Measurements from ENCODE around the gene RPTOR. TPM values are rescaled to one million over a fixed set of nuclear protein-coding genes. Genes with fewer than 3 reads are reported as not detected.

Gene RPTOR
- total RNA-seq, 1 experiment from 2014 or later = 30.6 TPM

GRCh38 chr17:80835816-80836657, 291.4 kb downstream of the RPTOR start:
- Histone ChIP-seq H3K4me1 (ENCODE audit: low read length) (peaks cover 18% of the 10 kb centered on the region), H2AFZ (ENCODE audit: low read length) (no peak overlapping the region), H3K4me3 (ENCODE audit: low read length) (no peak overlapping the region), H3K9me2 (replicated peaks; ENCODE audit: insufficient read depth, low read length) (no peaks in the 10 kb centered on the region), H3K79me2 (ENCODE audit: low read length) (no peaks in the 10 kb centered on the region), H3K36me3 (ENCODE audit: insufficient read depth, low read length) (0 out of 2 replicates have a peak, but pooled peaks cover 3% of the 10 kb centered on the region), H3K9me3 (ENCODE audit: low read length) (no peaks in the 10 kb centered on the region), H3K4me2 (ENCODE audit: low read depth, low read length, poor library complexity, severe bottlenecking) (no peak overlapping the region), H3K27ac (ENCODE audit: low read length) (no peak overlapping the region), H3K9ac (ENCODE audit: low read length) (no peak overlapping the region), H3K27me3 (ENCODE audit: low read length) (no peaks in the 10 kb centered on the region), H4K20me1 (ENCODE audit: insufficient read depth, low read depth, low read length) (no peaks in the 10 kb centered on the region)
- no peak for DNase-seq

- H3K4me2 ChIP-seq (ENCODE audit: low read depth, low read length, poor library complexity, severe bottlenecking) = no peak overlapping the region
- no peaks in the 10 kb centered on the region for H3K27me3 ChIP-seq (ENCODE audit: low read length)
- H3K4me3 ChIP-seq (ENCODE audit: low read length) = no peak overlapping the region
- DNase-seq = no peak
- no peak overlapping the region for H3K27ac ChIP-seq (ENCODE audit: low read length)
- H3K79me2 ChIP-seq (ENCODE audit: low read length) = no peaks in the 10 kb centered on the region
- no peaks in the 10 kb centered on the region for H4K20me1 ChIP-seq (ENCODE audit: insufficient read depth, low read depth, low read length)
- peaks cover 17% of the 10 kb centered on the region for H3K4me1 ChIP-seq (ENCODE audit: low read length)
- 0 out of 2 replicates have a peak, but pooled peaks cover 3% of the 10 kb centered on the region for H3K36me3 ChIP-seq (ENCODE audit: insufficient read depth, low read length)
- H3K9me2 ChIP-seq (replicated peaks; ENCODE audit: insufficient read depth, low read length) = no peaks in the 10 kb centered on the region
- no peaks in the 10 kb centered on the region for H3K9me3 ChIP-seq (ENCODE audit: low read length)
- H3K9ac ChIP-seq (ENCODE audit: low read length) = no peak overlapping the region
- H2AFZ ChIP-seq (ENCODE audit: low read length) = no peak overlapping the region
These were observed 292.0 kb downstream of the RPTOR start for GRCh38 chr17:80836658-80836965.

GRCh38 chr17:80836971-80837481, 292.4 kb downstream of the RPTOR start:
- Histone ChIP-seq H3K4me2 (ENCODE audit: low read depth, low read length, poor library complexity, severe bottlenecking) (no peak overlapping the region), H3K9me3 (ENCODE audit: low read length) (no peaks in the 10 kb centered on the region), H3K79me2 (ENCODE audit: low read length) (no peaks in the 10 kb centered on the region)

GRCh38 chr17:80837711-80838110, 293.1 kb downstream of the RPTOR start:
- no peak overlapping the region for H2AFZ ChIP-seq (ENCODE audit: low read length)
- no peaks in the 10 kb centered on the region for H3K9me2 ChIP-seq (replicated peaks; ENCODE audit: insufficient read depth, low read length)
- H3K27me3 ChIP-seq (ENCODE audit: low read length) = no peaks in the 10 kb centered on the region
- H3K4me1 ChIP-seq (ENCODE audit: low read length) = peaks cover 6% of the 10 kb centered on the region
- H3K9ac ChIP-seq (ENCODE audit: low read length) = no peak overlapping the region
- H3K36me3 ChIP-seq (ENCODE audit: insufficient read depth, low read length) = 0 out of 2 replicates have a peak, but pooled peaks cover 3% of the 10 kb centered on the region
- no peaks in the 10 kb centered on the region for H4K20me1 ChIP-seq (ENCODE audit: insufficient read depth, low read depth, low read length)
- no peak for DNase-seq
- H3K4me3 ChIP-seq (ENCODE audit: low read length) = no peak overlapping the region
- H3K4me2 ChIP-seq (ENCODE audit: low read depth, low read length, poor library complexity, severe bottlenecking) = no peak overlapping the region
- no peaks in the 10 kb centered on the region for H3K79me2 ChIP-seq (ENCODE audit: low read length)
- no peaks in the 10 kb centered on the region for H3K9me3 ChIP-seq (ENCODE audit: low read length)
- no peak overlapping the region for H3K27ac ChIP-seq (ENCODE audit: low read length)

More at GRCh38 chr17:80836971-80837481, 292.4 kb downstream of the RPTOR start:
- H3K9me2 ChIP-seq (replicated peaks; ENCODE audit: insufficient read depth, low read length) = no peaks in the 10 kb centered on the region
- H3K4me1 ChIP-seq (ENCODE audit: low read length) = peaks cover 13% of the 10 kb centered on the region
- H3K36me3 ChIP-seq (ENCODE audit: insufficient read depth, low read length) = 0 out of 2 replicates have a peak, but pooled peaks cover 3% of the 10 kb centered on the region
- no peak for DNase-seq
- no peak overlapping the region for H3K27ac ChIP-seq (ENCODE audit: low read length)
- H3K4me3 ChIP-seq (ENCODE audit: low read length) = no peak overlapping the region
- H3K27me3 ChIP-seq (ENCODE audit: low read length) = no peaks in the 10 kb centered on the region
- H4K20me1 ChIP-seq (ENCODE audit: insufficient read depth, low read depth, low read length) = no peaks in the 10 kb centered on the region
- no peak overlapping the region for H2AFZ ChIP-seq (ENCODE audit: low read length)
- H3K9ac ChIP-seq (ENCODE audit: low read length) = no peak overlapping the region

- Histone ChIP-seq H3K4me3 (ENCODE audit: low read length) (no peak overlapping the region), H3K27me3 (ENCODE audit: low read length) (no peaks in the 10 kb centered on the region), H3K9me3 (ENCODE audit: low read length) (no peaks in the 10 kb centered on the region), H3K79me2 (ENCODE audit: low read length) (no peaks in the 10 kb centered on the region), H3K4me1 (ENCODE audit: low read length) (no peaks in the 10 kb centered on the region), H3K9me2 (replicated peaks; ENCODE audit: insufficient read depth, low read length) (no peaks in the 10 kb centered on the region), H3K4me2 (ENCODE audit: low read depth, low read length, poor library complexity, severe bottlenecking) (no peak overlapping the region), H3K36me3 (ENCODE audit: insufficient read depth, low read length) (0 out of 2 replicates have a peak, but pooled peaks cover 3% of the 10 kb centered on the region), H2AFZ (ENCODE audit: low read length) (no peak overlapping the region), H3K9ac (ENCODE audit: low read length) (no peak overlapping the region), H4K20me1 (ENCODE audit: insufficient read depth, low read depth, low read length) (no peaks in the 10 kb centered on the region), H3K27ac (ENCODE audit: low read length) (no peak overlapping the region)
- no peak for DNase-seq
These were observed 293.8 kb downstream of the RPTOR start for GRCh38 chr17:80838311-80839025.

- no peaks in the 10 kb centered on the region for H3K4me1 ChIP-seq (ENCODE audit: low read length)
- H3K9ac ChIP-seq (ENCODE audit: low read length) = no peak overlapping the region
- no peak for DNase-seq
- H4K20me1 ChIP-seq (ENCODE audit: insufficient read depth, low read depth, low read length) = no peaks in the 10 kb centered on the region
- H3K79me2 ChIP-seq (ENCODE audit: low read length) = no peaks in the 10 kb centered on the region
- no peak overlapping the region for H3K4me2 ChIP-seq (ENCODE audit: low read depth, low read length, poor library complexity, severe bottlenecking)
- no peak overlapping the region for H3K27ac ChIP-seq (ENCODE audit: low read length)
- no peaks in the 10 kb centered on the region for H3K9me2 ChIP-seq (replicated peaks; ENCODE audit: insufficient read depth, low read length)
- no peak overlapping the region for H3K4me3 ChIP-seq (ENCODE audit: low read length)
- H3K9me3 ChIP-seq (ENCODE audit: low read length) = no peaks in the 10 kb centered on the region
- H3K36me3 ChIP-seq (ENCODE audit: insufficient read depth, low read length) = 0 out of 2 replicates have a peak, but pooled peaks cover 3% of the 10 kb centered on the region
- no peaks in the 10 kb centered on the region for H3K27me3 ChIP-seq (ENCODE audit: low read length)
- H2AFZ ChIP-seq (ENCODE audit: low read length) = no peak overlapping the region
These were observed 294.3 kb downstream of the RPTOR start for GRCh38 chr17:80839026-80839345.

- H3K4me3 ChIP-seq (ENCODE audit: low read length) = no peak overlapping the region
- no peak for DNase-seq
- H3K79me2 ChIP-seq (ENCODE audit: low read length) = no peaks in the 10 kb centered on the region
- no peak overlapping the region for H3K27ac ChIP-seq (ENCODE audit: low read length)
- no peak overlapping the region for H3K9ac ChIP-seq (ENCODE audit: low read length)
- no peaks in the 10 kb centered on the region for H3K9me2 ChIP-seq (replicated peaks; ENCODE audit: insufficient read depth, low read length)
- no peaks in the 10 kb centered on the region for H4K20me1 ChIP-seq (ENCODE audit: insufficient read depth, low read depth, low read length)
- H3K27me3 ChIP-seq (ENCODE audit: low read length) = no peaks in the 10 kb centered on the region
- H3K4me2 ChIP-seq (ENCODE audit: low read depth, low read length, poor library complexity, severe bottlenecking) = no peak overlapping the region
- H3K9me3 ChIP-seq (ENCODE audit: low read length) = no peaks in the 10 kb centered on the region
- 0 out of 2 replicates have a peak, but pooled peaks cover 3% of the 10 kb centered on the region for H3K36me3 ChIP-seq (ENCODE audit: insufficient read depth, low read length)
- H2AFZ ChIP-seq (ENCODE audit: low read length) = no peak overlapping the region
- no peaks in the 10 kb centered on the region for H3K4me1 ChIP-seq (ENCODE audit: low read length)
These were observed 294.9 kb downstream of the RPTOR start for GRCh38 chr17:80839511-80839941.

GRCh38 chr17:80839970-80840369, 295.3 kb downstream of the RPTOR start:
- Histone ChIP-seq H3K4me2 (ENCODE audit: low read depth, low read length, poor library complexity, severe bottlenecking) (no peak overlapping the region), H3K9me2 (replicated peaks; ENCODE audit: insufficient read depth, low read length) (no peaks in the 10 kb centered on the region), H3K9ac (ENCODE audit: low read length) (no peak overlapping the region), H3K9me3 (ENCODE audit: low read length) (no peaks in the 10 kb centered on the region), H3K36me3 (ENCODE audit: insufficient read depth, low read length) (0 out of 2 replicates have a peak, but pooled peaks cover 3% of the 10 kb centered on the region), H3K4me3 (ENCODE audit: low read length) (no peak overlapping the region), H3K79me2 (ENCODE audit: low read length) (no peaks in the 10 kb centered on the region), H4K20me1 (ENCODE audit: insufficient read depth, low read depth, low read length) (no peaks in the 10 kb centered on the region), H3K27me3 (ENCODE audit: low read length) (no peaks in the 10 kb centered on the region), H3K27ac (ENCODE audit: low read length) (no peak overlapping the region), H3K4me1 (ENCODE audit: low read length) (no peaks in the 10 kb centered on the region), H2AFZ (ENCODE audit: low read length) (no peak overlapping the region)
- no peak for DNase-seq

All from Karpas-422 (cell line).